CD4-positive, alpha-beta T cell treated with Interleukin-10 for 1 hour (primary cell): ENCODE results near the gene HTRA3.

Experiments
- DNase-seq: peaks from one replicate; pipeline ENCODE4 v3.0.0-alpha.2; 2020

The HTRA3 gene

GRCh38 chr4:8250227-8250626 lies 19.3 kb upstream of the HTRA3 start:
- DNase-seq, result no peak

DNA sequence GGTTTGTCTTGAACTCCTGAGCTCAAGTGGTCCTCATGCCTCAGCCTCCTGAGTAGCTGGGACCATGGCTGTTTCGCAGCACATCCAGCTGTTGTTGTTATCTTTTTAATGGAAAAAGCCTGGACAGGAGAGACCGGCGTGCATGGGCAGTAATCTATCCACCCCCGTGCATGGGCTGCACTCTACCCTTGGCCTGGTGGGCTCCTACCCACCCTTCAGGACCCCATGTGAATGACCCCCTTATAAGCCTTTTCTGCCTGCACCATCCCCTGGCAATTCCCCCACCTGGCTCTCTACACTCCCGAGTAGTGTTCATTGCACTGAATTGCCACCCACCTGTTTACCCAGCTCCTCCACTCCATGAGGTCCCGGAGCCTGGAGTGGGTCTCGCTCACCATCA lies 18.9 kb upstream of the HTRA3 start:
- DNase-seq, result no peak

DNA sequence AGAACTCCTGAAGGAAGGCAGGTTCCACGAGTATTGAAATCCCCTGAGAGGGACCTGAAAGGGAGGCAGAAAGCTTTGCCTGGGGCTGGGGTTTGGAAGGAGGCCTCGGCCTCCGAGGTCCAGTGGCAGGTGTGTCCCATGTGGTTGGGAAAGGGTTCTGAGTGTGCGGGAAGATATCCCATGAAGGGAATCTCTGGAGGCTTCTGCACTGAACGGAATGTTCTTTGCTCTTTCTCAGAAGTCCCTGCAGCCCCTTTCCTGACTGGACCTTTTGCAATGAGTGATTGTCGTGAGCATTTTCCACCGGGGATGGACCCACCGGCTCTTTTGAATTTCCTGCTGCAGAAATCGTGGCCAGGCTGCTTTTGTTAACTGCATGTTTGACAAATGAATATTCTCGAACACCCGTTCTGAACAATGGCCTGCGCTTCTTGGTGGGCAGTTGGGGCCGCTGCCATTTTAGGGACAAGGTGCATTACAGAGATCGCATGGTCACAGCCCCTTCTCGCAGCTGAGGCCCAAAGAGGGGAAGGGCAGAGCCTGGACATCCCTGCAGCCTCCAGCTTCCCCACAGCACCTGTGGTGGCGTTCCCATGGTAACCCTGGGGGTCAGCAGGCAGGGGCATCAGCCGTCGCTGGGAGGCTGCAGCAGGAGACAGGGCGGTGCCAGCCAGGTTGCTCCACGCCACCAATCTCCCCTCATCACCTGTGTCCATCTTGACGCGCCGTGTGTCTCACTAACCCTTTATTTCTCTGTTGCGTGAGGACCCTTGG lies 18.3 kb upstream of the HTRA3 start:
- no peak for DNase-seq

GRCh38 chr4:8252301-8253173 lies 17.0 kb upstream of the HTRA3 start:
- no peak for DNase-seq

GRCh38 chr4:8254076-8254475 lies 15.5 kb upstream of the HTRA3 start:
- no peak for DNase-seq

GRCh38 chr4:8255698-8256441 lies 13.7 kb upstream of the HTRA3 start:
- DNase-seq, result no peak

DNA sequence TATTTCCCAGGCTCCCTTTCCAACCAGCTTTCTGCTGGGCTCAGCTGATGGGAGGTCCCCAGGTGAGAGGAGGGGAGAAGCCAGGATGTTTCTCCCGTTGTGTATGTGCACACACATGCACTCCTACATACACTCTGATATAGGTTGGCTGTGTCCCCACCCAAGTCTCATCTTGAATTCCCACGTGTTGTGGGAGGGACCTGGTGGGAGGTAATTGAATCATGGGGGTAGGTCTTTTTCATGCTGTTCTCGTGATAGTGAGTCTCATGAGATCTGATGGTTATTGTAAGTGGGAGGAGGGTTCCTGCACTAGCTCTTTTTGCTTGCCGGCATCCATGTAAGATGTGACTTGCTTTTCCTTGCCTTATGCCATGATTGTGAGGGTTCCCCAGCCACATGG lies 11.7 kb upstream of the HTRA3 start:
- DNase-seq, result no peak

DNA sequence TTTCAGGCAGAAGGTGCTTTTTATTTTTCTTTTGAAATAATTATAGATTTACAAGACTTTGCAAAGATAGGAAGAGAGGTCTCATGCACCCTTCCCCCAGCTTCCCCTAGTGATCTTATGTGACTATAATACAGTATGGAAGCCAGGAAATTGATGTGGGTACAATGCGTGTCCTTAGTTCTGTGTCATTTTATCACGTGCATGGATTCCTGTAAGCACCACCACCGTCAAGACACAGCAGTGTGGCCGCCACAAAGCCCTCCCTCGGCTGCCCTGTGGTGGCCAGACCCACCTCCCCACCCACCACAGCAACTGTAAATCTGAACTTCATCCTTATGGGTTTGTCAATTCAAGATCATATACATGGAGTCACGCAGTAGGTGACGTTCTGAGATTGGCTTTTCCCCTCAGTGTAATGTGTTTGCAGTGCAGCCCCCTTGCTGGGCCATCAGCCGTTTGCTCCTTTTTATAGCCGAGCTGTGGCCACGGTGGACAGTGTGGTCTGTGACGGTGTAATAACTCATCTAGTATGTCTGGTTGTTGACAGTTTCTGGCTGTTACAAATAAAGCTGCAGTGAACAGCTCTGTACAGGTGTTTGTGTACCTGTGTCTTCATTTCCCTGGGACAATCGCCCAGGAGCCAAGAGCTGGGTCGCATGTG lies 10.9 kb upstream of the HTRA3 start:
- DNase-seq, result no peak

GRCh38 chr4:8259743-8260430 lies 9.7 kb upstream of the HTRA3 start:
- DNase-seq, result no peak

- DNase-seq, result no peak
Measured at GRCh38 chr4:8260656-8261111, 8.9 kb upstream of the HTRA3 start.

DNA sequence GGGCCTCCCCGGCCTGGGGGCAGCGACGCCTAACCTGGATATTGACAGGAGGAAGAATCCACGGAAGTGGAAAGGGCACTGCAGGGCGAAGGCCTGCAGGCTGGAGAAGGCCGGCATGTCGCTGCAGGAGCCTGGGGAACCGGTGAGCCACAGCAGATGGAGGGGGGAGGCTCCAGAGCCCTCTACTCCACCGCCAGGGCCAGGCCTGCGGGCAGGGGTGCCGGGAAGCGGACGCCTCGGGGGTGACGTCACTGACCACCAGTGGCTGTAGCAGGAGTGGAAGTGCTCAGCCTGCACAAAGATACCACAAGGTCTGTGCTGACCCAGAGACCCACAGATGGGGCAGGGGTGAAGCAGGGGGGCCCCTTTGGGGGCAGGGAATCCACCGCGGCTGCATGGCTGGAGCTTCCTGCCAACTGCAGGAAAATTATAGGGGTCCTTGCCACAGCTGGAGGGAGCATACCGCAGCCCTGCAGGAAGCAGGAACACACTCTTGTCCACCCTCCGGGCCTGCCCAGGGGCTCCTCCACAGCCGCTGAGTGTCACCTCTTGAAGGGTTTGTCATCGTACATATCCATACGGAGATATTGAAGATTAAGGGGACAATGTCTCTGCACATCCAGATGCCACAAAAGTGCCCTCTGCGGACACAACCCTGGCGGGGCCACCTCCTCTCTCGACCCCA lies 7.6 kb upstream of the HTRA3 start:
- DNase-seq, result no peak

DNA sequence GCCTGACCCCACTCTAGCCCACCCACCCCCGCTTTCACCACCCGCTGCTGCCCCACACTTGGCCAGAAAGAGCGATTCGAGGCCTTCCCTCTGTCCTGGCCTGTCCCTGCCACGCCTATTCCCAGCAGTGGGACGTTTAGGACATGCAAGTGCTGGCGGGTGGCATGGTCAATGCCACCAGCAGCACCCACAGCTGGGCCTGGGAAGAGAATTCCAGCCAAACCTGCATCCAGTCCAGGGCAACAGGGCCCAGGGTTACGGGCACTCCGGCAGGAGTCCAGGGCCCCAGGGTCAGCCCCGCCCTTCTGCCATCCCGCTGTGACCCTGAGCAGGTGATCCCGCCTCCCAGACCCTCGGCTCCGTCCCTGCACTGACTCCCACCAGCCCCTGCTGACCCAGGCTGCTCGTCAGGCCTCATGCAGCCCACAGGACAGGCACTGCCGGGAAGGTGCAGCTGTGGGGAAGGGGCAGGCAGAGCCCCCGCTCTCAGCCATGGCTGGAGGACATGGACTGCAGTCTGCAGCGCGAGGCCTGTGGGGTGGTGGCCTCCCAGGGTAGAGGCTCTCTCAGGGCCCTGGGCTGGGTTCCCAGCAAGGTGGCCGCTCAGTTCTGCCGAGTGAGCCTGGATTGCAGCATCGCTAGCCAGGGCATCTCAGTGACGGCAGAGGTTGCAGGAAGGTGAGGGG lies 6.8 kb upstream of the HTRA3 start:
- no peak for DNase-seq

DNA sequence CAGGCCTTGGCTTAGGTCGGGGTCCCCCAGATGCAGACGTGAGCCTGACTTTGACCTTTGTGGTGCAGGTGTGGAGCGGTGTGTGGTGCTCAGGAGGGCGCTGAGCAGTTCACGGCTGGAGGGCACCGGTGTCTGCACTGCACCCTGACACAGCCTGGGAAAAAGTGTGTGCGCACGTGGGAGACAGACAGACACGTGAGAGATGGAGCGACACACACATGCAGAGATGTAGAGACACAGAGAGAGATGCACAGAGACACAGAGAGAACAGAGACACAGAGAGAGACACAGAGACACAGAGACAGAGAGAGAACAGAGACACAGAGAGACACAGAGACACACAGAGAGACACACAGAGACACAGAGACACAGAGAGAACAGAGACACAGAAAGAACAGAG lies 6.2 kb upstream of the HTRA3 start:
- DNase-seq, result no peak

GRCh38 chr4:8264106-8264505 lies 5.4 kb upstream of the HTRA3 start:
- no peak for DNase-seq

- no peak for DNase-seq
Measured at GRCh38 chr4:8265171-8265929, 4.2 kb upstream of the HTRA3 start.

DNA sequence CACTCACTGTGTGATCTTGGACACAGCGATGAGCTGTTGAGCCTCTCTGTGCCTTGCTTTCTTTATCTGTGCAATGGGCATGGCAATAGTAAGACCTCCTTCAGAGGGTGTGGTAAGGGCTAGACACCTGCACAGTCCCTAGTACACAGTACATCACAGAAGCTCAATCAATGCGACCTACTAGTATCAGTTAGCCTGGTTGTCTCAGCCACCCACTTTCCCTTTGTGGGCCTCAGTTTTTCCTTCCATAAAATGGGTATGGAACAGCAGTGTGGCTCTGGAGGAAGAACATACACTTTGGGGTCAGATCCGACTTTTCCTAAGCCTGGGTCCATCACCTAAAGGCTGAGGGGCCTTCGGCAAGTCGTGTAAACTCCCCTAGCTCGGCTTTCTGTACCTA lies 3.5 kb upstream of the HTRA3 start:
- DNase-seq, result no peak

GRCh38 chr4:8266508-8266907 lies 3.0 kb upstream of the HTRA3 start:
- no peak for DNase-seq

DNA sequence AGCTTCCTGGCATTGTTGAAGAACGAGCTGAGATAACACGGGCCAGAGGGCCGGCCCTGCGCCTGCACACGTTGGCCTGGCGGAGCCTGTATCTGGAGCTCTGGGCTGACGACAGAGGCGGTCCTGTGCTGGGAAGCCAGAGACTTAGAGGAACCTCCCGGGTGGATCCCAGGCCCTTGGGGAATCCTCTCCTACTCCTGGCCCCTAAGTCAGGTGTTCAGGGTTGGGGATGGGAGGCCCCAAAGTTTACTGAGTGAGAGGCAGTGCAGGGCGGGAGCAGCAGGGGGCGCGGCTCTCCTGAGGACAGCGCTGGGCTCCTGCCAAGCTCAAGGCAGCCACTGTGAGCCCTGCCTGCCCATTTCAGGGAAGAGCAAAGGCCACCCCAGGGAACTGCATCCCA lies 2.5 kb upstream of the HTRA3 start:
- no peak for DNase-seq

DNA sequence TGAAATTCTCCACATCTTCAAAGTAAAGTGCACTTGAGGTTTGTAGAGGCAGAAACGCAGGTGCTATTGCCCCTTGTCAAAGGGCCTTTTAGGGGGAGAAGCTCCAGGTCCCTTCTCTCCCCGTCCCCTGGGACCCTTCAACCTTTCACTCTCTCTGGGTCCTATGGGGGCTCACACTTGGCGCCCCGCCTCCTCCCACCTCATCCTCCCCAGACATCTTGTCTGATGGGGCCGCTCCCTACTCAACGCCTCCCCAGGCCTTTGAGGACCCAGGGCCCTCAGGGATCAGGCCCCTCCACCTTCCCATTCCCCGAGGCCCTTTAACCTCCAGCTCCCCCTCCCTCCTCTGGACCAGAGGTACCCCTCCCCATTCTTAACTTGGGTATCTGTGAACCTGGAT lies 1.3 kb upstream of the HTRA3 start:
- no peak for DNase-seq

DNA sequence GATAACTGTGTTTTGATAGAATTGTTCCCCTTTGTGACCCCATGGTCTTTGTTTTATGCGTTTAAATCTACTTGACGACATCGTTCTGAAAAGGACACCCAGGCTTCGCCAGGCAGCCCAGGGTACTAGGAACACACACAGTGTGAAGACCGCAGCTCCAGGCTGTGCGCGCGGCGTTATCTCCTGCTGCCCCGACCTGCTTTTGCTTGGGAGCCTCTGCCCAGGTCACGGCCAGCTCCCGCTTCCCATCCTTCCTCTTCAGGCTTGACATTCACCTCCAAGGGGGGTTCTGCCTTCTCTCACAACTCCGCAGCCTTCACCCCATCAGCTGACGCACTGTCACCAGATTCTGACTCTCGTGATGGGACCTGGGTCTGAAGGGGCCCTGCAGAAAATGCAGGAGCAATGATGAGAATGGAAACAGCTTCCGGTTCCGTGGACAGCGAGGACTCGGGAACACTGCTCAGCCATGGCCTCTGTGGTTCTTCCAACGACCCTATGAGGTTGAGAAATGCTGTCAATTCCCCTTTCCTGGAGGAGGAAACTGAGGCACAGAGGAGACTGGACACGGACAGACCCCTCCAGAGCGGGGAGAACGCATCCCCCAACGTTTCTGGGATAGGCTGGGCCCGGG lies 536 bp upstream of the HTRA3 start:
- DNase-seq, result no peak
